Naive thymus-derived CD8-positive, alpha-beta T cell (primary cell): ENCODE data around the gene MORC3. TPM values are rescaled to one million over a fixed set of nuclear protein-coding genes. Genes with fewer than 3 reads are reported as not detected.
A peak's percentile ranks its signal among the peaks of the same experiment; 100 is the strongest.

Source experiments
- ATAC-seq, 2 donors: fragments of 150-1000 bp; cut with Tn5 transposase in 1 of 2; sonication (Bioruptor Pico), chemical (Tn5 transposase) in 1 of 2; 1 replicate in 1 of 2; 2 replicates in 1 of 2; pipeline ENCODE4 v1.10.0; 2021; ENCODE audit warnings: mild to moderate bottlenecking in 2 of 2, moderate library complexity in 2 of 2
- POLR2A ChIA-PET: fragments of 350-600 bp; sonication (Branson Sonifier 250); formaldehyde crosslinking; loops from one replicate; lab custom pipeline; 2021; ENCODE audit warnings: antibody characterized with exemption; lab: Charles Lee
- DNase-seq, 10 donors: peaks; one replicate each; pipeline versions ENCODE4 v3.0.0 to v3.0.0-alpha.2; 2020 to 2022
- H3K27ac Mint-ChIP-seq, 10 donors: one replicate each; pipeline ENCODE4 v1.8.0; 2020 to 2022; ENCODE audit warnings: mild to moderate bottlenecking in 10 of 10, mixed read lengths in 10 of 10, moderate library complexity in 4 of 10, inconsistent platforms in 1 of 10
- H3K27me3 Mint-ChIP-seq, 5 donors: one replicate each; pipeline ENCODE4 v1.8.0; 2021 to 2022; ENCODE audit warnings: mixed read lengths in 5 of 5
- H3K36me3 Mint-ChIP-seq, 3 donors: one replicate each; pipeline ENCODE4 v1.8.0; 2020 to 2022; ENCODE audit warnings: mixed read lengths in 3 of 3, mild to moderate bottlenecking in 2 of 3, inconsistent platforms in 1 of 3
- H3K4me1 Mint-ChIP-seq, 4 donors: one replicate each; pipeline ENCODE4 v1.8.0; 2021 to 2022; ENCODE audit warnings: mixed read lengths in 4 of 4
- H3K4me3 Mint-ChIP-seq, 10 donors: one replicate each; pipeline ENCODE4 v1.8.0; 2020 to 2022; ENCODE audit warnings: mild to moderate bottlenecking in 10 of 10, mixed read lengths in 10 of 10, moderate library complexity in 6 of 10, inconsistent platforms in 1 of 10
- H3K9me3 Mint-ChIP-seq, 9 donors: one replicate each; pipeline ENCODE4 v1.8.0; 2020 to 2022; ENCODE audit warnings: mixed read lengths in 9 of 9, mild to moderate bottlenecking in 3 of 9, inconsistent platforms in 1 of 9, moderate library complexity in 1 of 9
- polyA plus RNA-seq, 3 donors: library from polyadenylated mRNA; unstranded; fragments of 300-500 nt; fragmentation: Illumina TruSeq; gene quantifications; one replicate each; pipeline ENCODE4 v1.2.3, GENCODE V29; 2021
- total RNA-seq, 8 experiments: library from RNA in 2 of 8; stranded (reverse) in 2 of 8; gene quantifications; one replicate each; pipeline ENCODE4 v1.2.3 and lab custom pipeline; 2021 to 2026

MORC3 gene
- total and polyA plus RNA-seq, 5 experiments from 2014 or later: 21.6 to 93.6 (median 30.3) TPM

DNA sequence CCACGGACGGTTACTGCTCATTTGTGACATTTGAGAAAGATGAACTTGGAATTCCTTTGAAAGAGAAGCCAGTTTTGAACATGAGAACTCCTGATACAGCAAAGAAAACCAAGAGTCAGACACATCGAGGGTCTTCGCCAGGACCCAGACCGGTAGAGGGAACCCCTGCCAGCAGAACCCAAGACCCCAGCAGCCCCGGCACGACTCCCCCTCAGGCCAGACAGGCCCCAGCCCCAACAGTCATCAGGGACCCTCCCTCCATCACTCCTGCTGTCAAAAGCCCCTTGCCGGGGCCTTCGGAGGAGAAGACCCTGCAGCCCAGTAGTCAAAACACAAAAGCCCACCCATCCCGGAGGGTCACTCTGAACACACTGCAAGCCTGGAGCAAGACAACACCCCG is 92.9 kb downstream of the MORC3 start:
- H3K4me3 Mint-ChIP-seq: no peak overlapping the region
- peaks cover 0 to 42% (median 18%) of the 10 kb centered on the region in 3 donors for H3K36me3 Mint-ChIP-seq
- POLR2A ChIA-PET: no interaction called here
- H3K4me1 Mint-ChIP-seq: peaks cover 0 to 2% (median 0%) of the 10 kb centered on the region in 4 donors
- H3K27me3 Mint-ChIP-seq: no peaks in the 10 kb centered on the region
- H3K9me3 Mint-ChIP-seq: no peaks in the 10 kb centered on the region
- ATAC-seq (no peak), DNase-seq (no peak)
- no peak overlapping the region for H3K27ac Mint-ChIP-seq

DNA sequence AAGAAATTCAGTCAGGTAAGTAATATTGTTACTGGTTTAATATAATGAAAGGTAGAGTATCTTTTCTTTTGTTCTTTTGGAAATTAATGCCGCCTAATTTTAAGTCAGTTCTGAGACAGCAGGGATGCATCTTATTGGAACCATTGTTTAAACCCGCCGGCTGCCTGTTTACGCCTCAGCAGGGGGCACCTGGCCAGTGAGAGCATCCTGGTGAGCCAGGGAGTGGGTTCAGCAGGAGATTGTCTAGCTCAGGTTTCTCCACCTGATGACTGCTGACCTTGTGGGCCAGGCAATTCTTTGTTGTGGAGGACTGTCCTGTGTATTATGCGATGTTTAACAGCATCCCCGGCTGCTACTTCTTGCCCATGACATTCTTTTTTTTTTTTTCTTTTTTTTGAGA is 95.4 kb downstream of the MORC3 start:
- DNase-seq: no peak
- no peak overlapping the region for H3K4me3 Mint-ChIP-seq
- POLR2A ChIA-PET: no interaction called here
- H3K4me1 Mint-ChIP-seq: peaks cover 0 to 2% (median 0%) of the 10 kb centered on the region in 4 donors
- H3K36me3 Mint-ChIP-seq: peaks cover 0 to 36% (median 18%) of the 10 kb centered on the region in 3 donors
- no peak overlapping the region for H3K27ac Mint-ChIP-seq
- no peaks in the 10 kb centered on the region for H3K9me3 Mint-ChIP-seq
- no peak for ATAC-seq
- no peaks in the 10 kb centered on the region for H3K27me3 Mint-ChIP-seq

DNA sequence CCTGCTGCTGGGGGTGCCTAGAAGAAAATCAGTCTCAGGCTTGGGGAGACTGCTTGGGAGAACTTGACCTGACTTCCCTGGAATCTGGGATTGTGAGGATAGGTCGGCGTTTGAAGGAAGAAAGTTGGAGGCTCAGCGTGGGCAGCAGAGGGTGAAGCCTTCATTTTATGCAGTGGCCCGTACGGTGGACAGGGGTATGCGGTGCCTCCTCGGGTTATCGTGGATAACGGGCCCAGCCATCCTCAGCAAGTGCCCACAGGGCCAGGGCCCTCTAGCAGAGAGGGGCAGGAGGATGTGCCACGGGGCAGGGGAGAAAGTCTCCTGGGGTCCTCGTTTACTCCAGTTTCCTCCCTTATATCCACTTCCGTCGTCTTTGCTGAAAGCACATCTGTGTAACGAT is 99.2 kb downstream of the MORC3 start:
- ATAC-seq (no peak), DNase-seq (no peak)
- H3K9me3 Mint-ChIP-seq: no peaks in the 10 kb centered on the region
- H3K27ac Mint-ChIP-seq: no peak overlapping the region
- peaks cover 0 to 6% (median 1%) of the 10 kb centered on the region in 4 donors for H3K4me1 Mint-ChIP-seq
- no peak overlapping the region for H3K4me3 Mint-ChIP-seq
- peaks cover 0 to 20% (median 5%) of the 10 kb centered on the region in 3 donors for H3K36me3 Mint-ChIP-seq
- H3K27me3 Mint-ChIP-seq: no peaks in the 10 kb centered on the region
- POLR2A ChIA-PET: no interaction called here

DNA sequence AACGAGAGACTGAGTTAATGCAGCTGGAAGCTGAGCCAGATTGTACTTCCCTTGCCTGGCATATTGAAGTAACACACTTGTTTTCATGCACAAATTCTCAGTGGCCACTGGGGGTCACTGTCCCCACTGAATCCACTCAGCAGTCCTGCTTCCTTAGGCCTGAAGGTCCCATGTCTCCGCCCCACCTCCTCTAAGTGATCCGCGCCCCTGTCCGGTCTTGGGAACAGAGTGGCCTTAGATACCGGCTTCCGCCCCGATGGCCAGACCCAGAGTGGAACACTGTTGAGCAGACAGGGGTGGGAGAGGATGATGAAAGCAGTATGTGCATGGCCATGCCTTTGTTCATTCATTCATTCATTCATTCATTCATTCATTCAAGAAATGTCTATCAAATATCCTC is 100.0 kb downstream of the MORC3 start:
- POLR2A ChIA-PET: no interaction called here
- Mint-ChIP-seq H3K4me3 (no peak overlapping the region), H3K9me3 (no peaks in the 10 kb centered on the region), H3K4me1 (peaks cover 0 to 6% (median 1%) of the 10 kb centered on the region in 4 donors), H3K27ac (no peak overlapping the region), H3K27me3 (no peaks in the 10 kb centered on the region), H3K36me3 (peaks cover 0 to 20% (median 2%) of the 10 kb centered on the region in 3 donors)
- ATAC-seq (peak; percentile 44 to 49), DNase-seq (peak in 5 of 10 donors; percentile 8 to 37 (median 20))

DNA sequence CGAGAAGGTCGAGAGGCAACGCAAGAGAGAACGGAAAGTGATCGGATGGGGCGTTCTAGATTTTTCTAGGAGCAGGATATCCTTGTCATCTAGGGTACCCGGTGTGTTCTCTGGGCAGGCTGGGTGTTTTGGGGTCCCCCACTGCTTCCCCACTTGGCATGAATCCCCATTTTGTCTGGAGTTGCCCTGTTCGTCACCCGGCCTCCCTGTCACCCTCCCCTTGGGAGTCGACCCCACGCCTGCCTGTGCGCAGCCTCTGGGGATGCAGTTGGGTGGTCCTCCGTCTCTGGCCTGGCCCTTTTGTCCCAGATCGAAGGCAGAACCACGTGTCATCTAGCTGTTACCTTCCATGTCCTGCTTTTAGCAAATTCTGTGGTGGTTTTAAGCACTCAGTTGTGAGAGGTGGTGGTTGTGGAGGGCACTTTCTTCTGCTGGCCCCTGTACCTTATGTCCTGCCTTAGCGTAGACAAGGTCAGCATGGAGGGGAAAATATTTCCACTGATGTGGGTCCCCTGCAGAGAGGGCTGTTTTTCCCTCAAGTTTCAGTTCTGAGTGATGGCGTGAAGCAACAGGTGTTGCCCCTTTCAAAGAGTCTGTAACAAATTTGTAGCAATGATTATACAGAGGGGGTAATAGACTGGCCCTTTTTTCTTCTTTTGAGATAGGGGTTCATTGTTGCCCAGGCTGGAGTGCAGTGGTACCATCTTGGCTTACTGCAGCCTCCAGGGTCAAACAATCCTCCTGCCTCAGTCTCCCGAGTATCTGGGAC is 100.8 kb downstream of the MORC3 start:
- Mint-ChIP-seq H3K9me3 (no peaks in the 10 kb centered on the region), H3K27me3 (no peaks in the 10 kb centered on the region), H3K4me1 (peaks cover 0 to 6% (median 1%) of the 10 kb centered on the region in 4 donors), H3K27ac (no peak overlapping the region), H3K36me3 (peaks cover 0 to 17% (median 2%) of the 10 kb centered on the region in 3 donors), H3K4me3 (no peak overlapping the region)
- ATAC-seq: no peak
- no peak for DNase-seq
- POLR2A ChIA-PET: no interaction called here

DNA sequence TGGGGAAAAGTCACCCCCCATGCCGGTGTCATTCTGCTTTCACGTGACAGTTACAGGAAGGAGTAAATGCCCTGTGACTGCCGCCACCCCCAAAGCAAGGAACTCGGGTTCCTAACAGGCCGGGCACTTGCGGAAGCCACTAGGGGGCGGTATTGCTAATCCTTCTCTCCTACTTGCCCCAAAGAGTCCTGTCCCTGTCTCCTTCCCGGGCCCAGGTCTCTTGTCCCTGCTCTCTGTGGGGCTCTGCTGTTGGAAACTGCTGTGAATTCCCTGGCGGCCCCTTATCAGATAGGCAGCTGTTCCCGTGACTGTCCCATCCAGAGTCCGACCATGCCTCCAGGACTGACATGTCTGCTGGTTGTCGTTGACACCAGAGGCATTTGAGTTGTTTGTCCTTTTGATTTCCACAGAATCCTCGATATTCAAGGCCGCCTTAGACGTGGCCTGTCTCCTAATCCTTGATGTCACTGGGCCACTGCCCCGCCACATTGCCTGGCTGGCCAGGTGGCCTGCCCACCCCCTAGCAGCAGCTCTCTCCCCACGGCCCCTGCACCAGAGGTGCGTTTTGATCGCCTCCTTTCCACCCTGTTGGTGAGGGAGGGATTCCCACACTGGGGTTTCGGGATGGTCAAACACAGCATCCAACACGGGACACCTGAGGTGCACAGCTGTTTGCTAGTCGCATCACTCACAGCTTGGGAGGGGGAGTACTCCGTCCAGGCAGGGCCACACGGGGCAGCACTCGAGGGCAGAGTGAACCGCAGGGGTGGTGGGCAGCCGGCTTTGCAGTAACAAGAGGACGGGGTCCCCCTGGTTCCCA is 102.5 kb downstream of the MORC3 start:
- POLR2A ChIA-PET: no interaction called here
- Mint-ChIP-seq H3K4me3 (no peak overlapping the region), H3K36me3 (peaks cover 0 to 4% (median 0%) of the 10 kb centered on the region in 3 donors), H3K27me3 (no peaks in the 10 kb centered on the region), H3K4me1 (peaks cover 0 to 6% (median 1%) of the 10 kb centered on the region in 4 donors), H3K9me3 (no peaks in the 10 kb centered on the region), H3K27ac (no peak overlapping the region)
- ATAC-seq (no peak), DNase-seq (no peak)

DNA sequence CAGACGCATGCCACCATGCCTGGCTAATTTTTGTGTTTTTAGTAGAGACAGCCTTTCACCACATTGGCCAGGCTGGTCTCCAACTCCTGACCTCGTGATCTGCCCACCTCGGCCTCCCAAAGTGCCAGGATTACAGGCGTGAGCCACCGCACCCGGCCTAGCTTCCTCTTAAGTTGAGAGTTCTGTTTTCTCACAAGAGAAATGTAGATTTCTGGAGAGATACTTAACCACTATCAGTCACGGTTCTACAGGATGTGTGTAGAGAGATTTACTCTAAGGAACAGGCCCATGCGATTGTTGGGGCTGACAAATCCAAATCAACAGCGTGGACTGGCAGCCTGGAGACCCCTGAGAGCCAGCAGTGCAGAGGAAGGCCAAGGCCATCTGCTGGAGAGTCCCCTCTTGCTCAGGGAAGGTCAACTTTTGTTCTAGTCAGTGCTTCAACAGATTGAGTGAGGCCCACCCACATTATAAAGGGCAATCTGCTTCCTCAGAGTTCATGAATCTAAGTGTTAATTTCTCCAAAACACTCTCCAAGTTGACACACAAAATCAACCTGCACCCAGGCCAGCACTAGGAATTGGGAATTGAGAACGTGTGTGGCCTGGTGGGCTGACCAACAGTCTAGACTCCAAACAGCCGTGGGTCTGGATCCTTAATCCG is 103.9 kb downstream of the MORC3 start:
- Mint-ChIP-seq H3K27me3 (peaks cover 0 to 2% (median 0%) of the 10 kb centered on the region in 5 donors), H3K9me3 (no peaks in the 10 kb centered on the region), H3K36me3 (no peaks in the 10 kb centered on the region), H3K4me1 (peaks cover 0 to 9% (median 1%) of the 10 kb centered on the region in 4 donors), H3K4me3 (no peak overlapping the region), H3K27ac (peak overlapping the region in 1 of 10 donors; percentile 13)
- POLR2A ChIA-PET: no interaction called here
- DNase-seq (no peak), ATAC-seq (no peak)

DNA sequence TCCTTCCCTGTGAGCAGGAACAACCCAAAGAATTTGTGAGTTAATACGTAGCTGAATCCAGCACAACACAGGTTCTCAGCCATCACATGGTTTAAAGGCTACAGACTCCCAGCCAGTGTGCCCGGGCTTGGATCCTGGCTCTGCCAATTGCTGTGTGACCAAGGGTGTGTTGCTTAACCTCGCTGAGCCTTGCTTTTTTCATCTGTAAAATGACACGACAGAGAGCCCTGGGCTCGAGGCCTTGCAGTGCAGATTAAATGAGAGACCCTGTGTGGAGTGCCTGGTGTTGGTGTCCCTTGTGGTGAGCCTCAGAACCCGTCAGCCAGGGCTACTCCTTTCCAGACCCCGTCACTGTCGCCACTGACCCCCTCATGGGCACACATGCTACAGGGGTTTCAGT is 104.6 kb downstream of the MORC3 start:
- Mint-ChIP-seq H3K27ac (no peak overlapping the region), H3K27me3 (peaks cover 0 to 3% (median 0%) of the 10 kb centered on the region in 5 donors), H3K4me1 (peaks cover under 1 to 16% (median 2%) of the 10 kb centered on the region in 4 donors), H3K4me3 (no peak overlapping the region), H3K9me3 (no peaks in the 10 kb centered on the region), H3K36me3 (no peaks in the 10 kb centered on the region)
- no peak for ATAC-seq
- POLR2A ChIA-PET: no interaction called here
- DNase-seq: no peak

DNA sequence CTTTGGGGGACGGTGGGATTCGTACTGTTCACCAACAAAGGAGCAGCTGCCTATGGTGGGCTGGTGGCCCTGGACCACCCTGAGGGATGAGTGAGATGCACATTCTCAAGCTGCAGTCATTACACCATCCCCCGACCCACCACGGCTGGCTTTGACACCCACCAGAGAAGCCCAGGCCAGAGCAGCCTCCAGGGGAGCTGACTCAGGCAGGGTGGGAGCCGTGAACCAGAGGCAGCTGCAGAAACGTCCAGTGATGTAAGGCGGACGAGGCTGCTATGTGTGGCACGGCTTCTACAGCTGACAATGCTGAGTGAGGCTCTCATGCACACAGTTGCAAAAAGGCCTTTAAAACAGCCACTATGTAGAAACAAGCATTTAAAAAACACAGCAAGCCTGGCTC is 105.3 kb downstream of the MORC3 start:
- POLR2A ChIA-PET: no interaction called here
- peaks cover 1 to 23% (median 7%) of the 10 kb centered on the region in 4 donors for H3K4me1 Mint-ChIP-seq

More for the DNA sequence above, 105.3 kb downstream of the MORC3 start:
- Mint-ChIP-seq H3K27ac (no peak overlapping the region), H3K9me3 (no peaks in the 10 kb centered on the region), H3K27me3 (peaks cover 0 to 5% (median 0%) of the 10 kb centered on the region in 5 donors), H3K36me3 (no peaks in the 10 kb centered on the region), H3K4me3 (no peak overlapping the region)
- ATAC-seq (no peak), DNase-seq (no peak)

Other genes with a start within 250 kb of the MORC3 start
- gene CBR3, start 185.1 kb upstream of the MORC3 start, total RNA-seq: 1 to 10 TPM; 4.6 to 5.3 TPM
- gene CBR3, start 185.1 kb upstream of the MORC3 start, polyA plus RNA-seq: 10 to 100 TPM in 1 of 3 donors, 1 to 10 TPM in 2; 5.4 to 11.6 (median 8.0) TPM
- gene DOP1B, start 163.4 kb upstream of the MORC3 start, total RNA-seq: 10 to 100 TPM; 15.4 to 15.8 TPM
- 1 to 10 TPM; 4.6 to 8.4 (median 5.0) TPM for gene DOP1B, start 163.4 kb upstream of the MORC3 start, polyA plus RNA-seq
- gene CHAF1B, start 65.2 kb downstream of the MORC3 start, total RNA-seq: 1 to 10 TPM; 1.8 to 2.6 TPM
- 1 to 10 TPM in 1 of 3 donors, under 1 TPM in 2; 0.65 to 1.1 (median 0.74) TPM for gene CHAF1B, start 65.2 kb downstream of the MORC3 start, polyA plus RNA-seq
- gene CLDN14, start 159.9 kb downstream of the MORC3 start, total RNA-seq: not detected
- gene CLDN14, start 159.9 kb downstream of the MORC3 start, polyA plus RNA-seq: not detected